Measurements from ENCODE around the gene SPACA6. TPM values are rescaled to one million over a fixed set of nuclear protein-coding genes. Genes with fewer than 3 reads are reported as not detected.
"Not testable (repeated sequence)": the region's sequence is repeated elsewhere in the genome, so short reads cannot be mapped to it uniquely, and the experiment has no call there.

The SPACA6 gene
- total and polyA plus RNA-seq, 4 experiments from 2014 or later: 2.5 to 11.0 (median 6.5) TPM

DNA sequence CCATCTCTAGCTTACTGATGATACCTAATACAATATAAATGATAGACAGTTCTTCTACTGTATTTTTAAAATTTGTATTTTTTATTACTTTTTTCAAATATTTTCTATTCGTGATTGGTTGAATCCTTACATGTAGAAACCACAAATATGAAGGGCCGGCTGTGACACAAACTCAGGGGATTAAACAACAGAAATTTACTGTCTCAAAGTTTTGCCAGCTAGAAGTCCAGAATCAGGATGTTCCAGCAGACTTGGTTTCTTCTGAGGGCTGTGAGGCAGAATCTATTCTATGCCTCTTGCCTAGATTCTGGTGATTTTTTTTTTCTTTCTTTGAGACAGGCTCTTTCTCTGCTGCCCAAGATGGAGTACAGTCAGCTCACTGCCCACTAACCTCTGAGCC is 44.8 kb downstream of the SPACA6 start:
- CTCF ChIA-PET (ENCODE audit: partially characterized antibody): interaction anchor here (1.5 kb wide), 1 partner anchor 40 kb away, joined by 3 read pairs; no protein-coding TSS in a partner anchor
- Histone ChIP-seq H3K36me3 (ENCODE audit: insufficient read depth, low read length) (no peaks in the 10 kb centered on the region), H3K27ac (ENCODE audit: low read depth, low read length) (no peak overlapping the region), H3K4me3 (ENCODE audit: low read length in 2 of 2) (no peak overlapping the region), H3K27me3 (ENCODE audit: insufficient read depth, low read length) (no peaks in the 10 kb centered on the region), H3K4me1 (ENCODE audit: insufficient read depth, low read length) (no peaks in the 10 kb centered on the region), H3K9me3 (ENCODE audit: control insufficient read depth in 1 of 2, low read length in 2 of 2) (no peaks in the 10 kb centered on the region)
- H3K27me3 Mint-ChIP-seq: peaks cover 11 to 21% of the 10 kb centered on the region in 2 donors
- no peaks in the 10 kb centered on the region for H3K9me3 Mint-ChIP-seq
- H3K4me1 Mint-ChIP-seq: no peaks in the 10 kb centered on the region
- no peak overlapping the region for H3K4me3 Mint-ChIP-seq
- intact Hi-C loops (cut with micrococcal nuclease): no loop called here
- POLR2A ChIA-PET (ENCODE audit: partially characterized antibody): no interaction called here
- H3K36me3 Mint-ChIP-seq: no peaks in the 10 kb centered on the region
- H3K27ac Mint-ChIP-seq: peak overlapping the region in 1 of 7 donors; percentile 75
- no peak for DNase-seq

- H3K27ac ChIP-seq (ENCODE audit: low read depth, low read length); H3K36me3 Mint-ChIP-seq; H3K4me3 Mint-ChIP-seq; intact Hi-C loops (cut with micrococcal nuclease); DNase-seq; H3K4me1 Mint-ChIP-seq; H3K9me3 ChIP-seq (ENCODE audit: control insufficient read depth in 1 of 2, low read length in 2 of 2); H3K27ac Mint-ChIP-seq; H3K4me3 ChIP-seq (ENCODE audit: low read length in 2 of 2); H3K27me3 ChIP-seq (ENCODE audit: insufficient read depth, low read length); H3K9me3 Mint-ChIP-seq; POLR2A ChIA-PET (ENCODE audit: partially characterized antibody); H3K36me3 ChIP-seq (ENCODE audit: insufficient read depth, low read length); H3K4me1 ChIP-seq (ENCODE audit: insufficient read depth, low read length): not testable (repeated sequence)
- H3K27me3 Mint-ChIP-seq: peaks cover 11 to 19% of the 10 kb centered on the region in 2 donors
- CTCF ChIA-PET (ENCODE audit: partially characterized antibody): interaction anchor here (1.5 kb wide), 1 partner anchor 39 kb away, joined by 3 read pairs; no protein-coding TSS in a partner anchor
Observed at GRCh38 chr19:51738523-51738922, 45.4 kb downstream of the SPACA6 start.

- no peaks in the 10 kb centered on the region for H3K9me3 Mint-ChIP-seq
- POLR2A ChIA-PET (ENCODE audit: partially characterized antibody): no interaction called here
- Histone ChIP-seq H3K36me3 (ENCODE audit: insufficient read depth, low read length) (no peaks in the 10 kb centered on the region), H3K9me3 (ENCODE audit: control insufficient read depth in 1 of 2, low read length in 2 of 2) (no peaks in the 10 kb centered on the region), H3K27ac (ENCODE audit: low read depth, low read length) (no peak overlapping the region), H3K4me3 (ENCODE audit: low read length in 2 of 2) (no peak overlapping the region), H3K27me3 (ENCODE audit: insufficient read depth, low read length) (no peaks in the 10 kb centered on the region), H3K4me1 (ENCODE audit: insufficient read depth, low read length) (no peaks in the 10 kb centered on the region)
- H3K36me3 Mint-ChIP-seq: no peaks in the 10 kb centered on the region
- no peak overlapping the region for H3K27ac Mint-ChIP-seq
- no peaks in the 10 kb centered on the region for H3K4me1 Mint-ChIP-seq
- H3K27me3 Mint-ChIP-seq: peaks cover 11 to 16% of the 10 kb centered on the region in 2 donors
- no peak overlapping the region for H3K4me3 Mint-ChIP-seq
- CTCF ChIA-PET (ENCODE audit: partially characterized antibody): interaction anchor here (1.5 kb wide), 1 partner anchor 38 kb away, joined by 3 read pairs; no protein-coding TSS in a partner anchor
- intact Hi-C loops (cut with micrococcal nuclease): no loop called here
- no peak for DNase-seq
Observed at GRCh38 chr19:51739466-51740213, 46.5 kb downstream of the SPACA6 start.

DNA sequence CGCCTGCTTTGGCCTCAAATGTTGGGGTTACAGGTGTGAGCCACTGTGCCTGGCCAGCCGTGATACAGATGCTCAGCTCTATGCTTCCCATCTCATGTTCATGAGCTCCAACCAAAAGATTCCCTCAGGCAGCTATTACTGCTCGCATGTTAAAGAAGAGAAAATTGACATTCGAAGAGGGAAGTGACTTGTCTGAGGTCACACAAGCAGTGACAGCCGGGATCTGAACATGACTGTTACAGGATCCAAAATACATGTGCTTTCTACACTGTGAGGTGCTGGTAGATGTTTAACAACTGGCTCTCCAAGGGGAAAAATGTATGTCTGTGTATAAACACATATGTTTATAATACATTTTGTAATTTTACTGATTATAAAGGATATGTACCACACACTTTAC is 47.2 kb downstream of the SPACA6 start:
- H3K27me3 ChIP-seq (ENCODE audit: insufficient read depth, low read length): no peaks in the 10 kb centered on the region
- intact Hi-C loops (cut with micrococcal nuclease): no loop called here
- no peak overlapping the region for H3K4me3 ChIP-seq (ENCODE audit: low read length in 2 of 2)
- no peak overlapping the region for H3K4me3 Mint-ChIP-seq
- no peaks in the 10 kb centered on the region for H3K9me3 ChIP-seq (ENCODE audit: control insufficient read depth in 1 of 2, low read length in 2 of 2)
- no peaks in the 10 kb centered on the region for H3K4me1 ChIP-seq (ENCODE audit: insufficient read depth, low read length)
- no peak overlapping the region for H3K27ac Mint-ChIP-seq
- POLR2A ChIA-PET (ENCODE audit: partially characterized antibody): no interaction called here
- no peaks in the 10 kb centered on the region for H3K4me1 Mint-ChIP-seq
- no peaks in the 10 kb centered on the region for H3K36me3 ChIP-seq (ENCODE audit: insufficient read depth, low read length)
- CTCF ChIA-PET (ENCODE audit: partially characterized antibody): no interaction called here
- H3K36me3 Mint-ChIP-seq: no peaks in the 10 kb centered on the region
- DNase-seq: no peak
- no peak overlapping the region for H3K27ac ChIP-seq (ENCODE audit: low read depth, low read length)
- H3K27me3 Mint-ChIP-seq: peaks cover 11 to 14% of the 10 kb centered on the region in 2 donors
- no peaks in the 10 kb centered on the region for H3K9me3 Mint-ChIP-seq

- Histone ChIP-seq H3K4me3 (ENCODE audit: low read length in 2 of 2) (no peak overlapping the region), H3K4me1 (ENCODE audit: insufficient read depth, low read length) (no peaks in the 10 kb centered on the region), H3K9me3 (ENCODE audit: control insufficient read depth in 1 of 2, low read length in 2 of 2) (no peaks in the 10 kb centered on the region), H3K27ac (ENCODE audit: low read depth, low read length) (no peak overlapping the region), H3K36me3 (ENCODE audit: insufficient read depth, low read length) (no peaks in the 10 kb centered on the region), H3K27me3 (ENCODE audit: insufficient read depth, low read length) (no peaks in the 10 kb centered on the region)
- Mint-ChIP-seq H3K4me3 (no peak overlapping the region), H3K36me3 (no peaks in the 10 kb centered on the region), H3K27ac (no peak overlapping the region), H3K4me1 (no peaks in the 10 kb centered on the region), H3K27me3 (peaks cover 2 to 6% of the 10 kb centered on the region in 2 donors), H3K9me3 (no peaks in the 10 kb centered on the region)
- CTCF ChIA-PET (ENCODE audit: partially characterized antibody): interaction anchor here (1.1 kb wide), 1 partner anchor 14 kb away, joined by 3 read pairs; no protein-coding TSS in a partner anchor
- POLR2A ChIA-PET (ENCODE audit: partially characterized antibody): no interaction called here
- intact Hi-C loops (cut with micrococcal nuclease): no loop called here
- DNase-seq: no peak
Observed at GRCh38 chr19:51742789-51743188, 49.7 kb downstream of the SPACA6 start.

GRCh38 chr19:51743405-51743804 is 50.3 kb downstream of the SPACA6 start:
- Mint-ChIP-seq H3K9me3 (no peaks in the 10 kb centered on the region), H3K36me3 (no peaks in the 10 kb centered on the region), H3K4me1 (no peaks in the 10 kb centered on the region), H3K27ac (no peak overlapping the region), H3K27me3 (peaks cover 5 to 6% of the 10 kb centered on the region in 2 donors), H3K4me3 (no peak overlapping the region)
- H3K9me3 ChIP-seq (ENCODE audit: control insufficient read depth in 1 of 2, low read length in 2 of 2): no peaks in the 10 kb centered on the region
- H3K27ac ChIP-seq (ENCODE audit: low read depth, low read length): no peak overlapping the region
- ChIA-PET CTCF (ENCODE audit: partially characterized antibody) (interaction anchor here (1.1 kb wide), 1 partner anchor 15 kb away, joined by 3 read pairs; no protein-coding TSS in a partner anchor), POLR2A (ENCODE audit: partially characterized antibody) (no interaction called here)
- H3K4me1 ChIP-seq (ENCODE audit: insufficient read depth, low read length): no peaks in the 10 kb centered on the region
- H3K36me3 ChIP-seq (ENCODE audit: insufficient read depth, low read length): no peaks in the 10 kb centered on the region
- intact Hi-C loops (cut with micrococcal nuclease): no loop called here
- H3K27me3 ChIP-seq (ENCODE audit: insufficient read depth, low read length): no peaks in the 10 kb centered on the region
- no peak overlapping the region for H3K4me3 ChIP-seq (ENCODE audit: low read length in 2 of 2)
- no peak for DNase-seq

DNA sequence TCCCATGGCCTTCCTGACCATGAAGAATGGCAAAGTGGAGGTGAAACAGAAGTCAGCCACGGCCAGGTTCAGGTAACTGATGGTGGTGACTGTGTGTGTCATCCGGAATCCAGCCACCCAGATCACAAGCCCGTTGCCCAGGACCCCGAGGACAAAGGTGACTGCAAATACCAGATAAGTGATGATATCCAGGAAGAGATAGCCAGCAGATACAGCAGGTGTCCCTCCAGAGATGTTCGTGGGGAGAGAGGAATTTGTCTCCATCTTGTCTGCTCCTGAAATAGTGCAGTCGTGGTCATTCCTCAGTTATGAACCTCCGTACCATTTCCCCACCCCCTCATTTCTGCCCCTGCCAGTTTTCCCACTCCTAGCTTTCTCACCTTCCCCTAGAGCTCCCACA is 53.6 kb downstream of the SPACA6 start:
- H3K36me3 ChIP-seq (ENCODE audit: insufficient read depth, low read length): no peaks in the 10 kb centered on the region
- DNase-seq: no peak
- ChIA-PET CTCF (ENCODE audit: partially characterized antibody) (no interaction called here), POLR2A (ENCODE audit: partially characterized antibody) (no interaction called here)
- no peak overlapping the region for H3K27ac ChIP-seq (ENCODE audit: low read depth, low read length)
- Mint-ChIP-seq H3K27ac (no peak overlapping the region), H3K36me3 (no peaks in the 10 kb centered on the region), H3K4me3 (no peak overlapping the region), H3K4me1 (no peaks in the 10 kb centered on the region), H3K27me3 (peaks cover 2 to 6% of the 10 kb centered on the region in 2 donors), H3K9me3 (peaks cover 0 to 3% (median 0%) of the 10 kb centered on the region in 8 donors)
- no peaks in the 10 kb centered on the region for H3K9me3 ChIP-seq (ENCODE audit: control insufficient read depth in 1 of 2, low read length in 2 of 2)
- no peak overlapping the region for H3K4me3 ChIP-seq (ENCODE audit: low read length in 2 of 2)
- H3K27me3 ChIP-seq (ENCODE audit: insufficient read depth, low read length): no peaks in the 10 kb centered on the region
- intact Hi-C loops (cut with micrococcal nuclease): no loop called here
- no peaks in the 10 kb centered on the region for H3K4me1 ChIP-seq (ENCODE audit: insufficient read depth, low read length)
